ENCODE results near the gene LAMA4. TPM values are rescaled to one million over a fixed set of nuclear protein-coding genes. Genes with fewer than 3 reads are reported as not detected.
A peak's percentile ranks its signal among the peaks of the same experiment; 100 is the strongest.

Gene LAMA4
- polyA plus RNA-seq, 2 of the 4 experiments (the other 2 are of a cell fraction) = 1.0 to 3.1 TPM

DNA sequence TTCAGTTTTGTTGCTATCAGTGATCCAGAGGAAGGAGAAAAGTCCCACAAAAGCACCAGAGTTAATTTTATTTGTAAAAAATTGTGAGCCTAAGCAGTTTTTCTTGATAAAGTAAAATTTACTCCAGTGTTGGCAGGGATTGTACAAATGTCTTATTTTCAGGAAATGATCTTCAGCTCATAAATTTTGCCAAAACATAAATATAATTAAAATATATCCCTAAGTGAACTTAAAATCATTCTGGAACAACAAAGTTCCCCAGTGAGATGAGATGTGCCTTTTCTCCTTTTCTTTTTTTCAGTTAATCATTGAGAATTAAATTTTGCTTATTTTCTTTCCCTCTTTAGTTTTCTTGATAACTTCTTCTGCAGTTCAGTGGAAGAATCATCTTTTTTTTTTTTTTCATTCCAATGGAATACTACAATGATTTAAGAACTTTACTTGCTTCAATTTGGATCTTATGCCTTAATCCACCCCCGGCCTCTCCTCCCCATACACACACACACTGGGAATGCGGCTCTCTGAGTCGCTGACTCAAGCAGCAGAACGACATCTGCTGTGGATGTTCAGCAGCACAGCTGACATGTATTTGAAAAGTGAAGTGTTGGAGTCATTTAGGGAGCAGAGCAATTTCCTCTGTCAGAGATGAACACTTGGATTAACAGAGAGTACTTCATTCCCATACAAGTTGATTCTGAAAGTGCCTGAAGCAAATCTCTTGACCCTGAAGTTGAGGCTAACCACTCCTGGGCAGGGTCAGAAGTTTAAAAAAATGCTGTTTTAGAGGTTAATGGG is 27.7 kb upstream of the LAMA4 start:
- Histone ChIP-seq H3K27ac (no peak overlapping the region), H3K9me3 (no peaks in the 10 kb centered on the region), H3K4me2 (peak overlapping the region; percentile 30; the same call in 2 of the 3 replicates), H3K4me1 (peaks cover 4% of the 10 kb centered on the region; the same call in 1 of the 3 replicates), H3K4me3 (no peak overlapping the region)
- ChIA-PET POLR2A (no interaction called here), CTCF (interaction anchor here (0.7 to 1.8 kb wide), 4 partner anchors 90 to 1598 kb away, joined by 3 to 9 read pairs (median 3); no protein-coding TSS in a partner anchor)
- DNase-seq (ENCODE audit: low read depth in 1 of 2, low spot score in 1 of 2) = peak in 1 of 2 experiments; percentile 25
- TF ChIP-seq, protein P1, sequence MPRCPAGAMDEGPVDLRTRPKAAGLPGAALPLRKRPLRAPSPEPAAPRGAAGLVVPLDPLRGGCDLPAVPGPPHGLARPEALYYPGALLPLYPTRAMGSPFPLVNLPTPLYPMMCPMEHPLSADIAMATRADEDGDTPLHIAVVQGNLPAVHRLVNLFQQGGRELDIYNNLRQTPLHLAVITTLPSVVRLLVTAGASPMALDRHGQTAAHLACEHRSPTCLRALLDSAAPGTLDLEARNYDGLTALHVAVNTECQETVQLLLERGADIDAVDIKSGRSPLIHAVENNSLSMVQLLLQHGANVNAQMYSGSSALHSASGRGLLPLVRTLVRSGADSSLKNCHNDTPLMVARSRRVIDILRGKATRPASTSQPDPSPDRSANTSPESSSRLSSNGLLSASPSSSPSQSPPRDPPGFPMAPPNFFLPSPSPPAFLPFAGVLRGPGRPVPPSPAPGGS (IDR thresholded peaks at IDR 0.05) = no peak
- no peak for TF ChIP-seq NFE2L2 (conservative IDR thresholded peaks at IDR 0.05; ENCODE audit: low read length)
- TF ChIP-seq, protein P2, sequence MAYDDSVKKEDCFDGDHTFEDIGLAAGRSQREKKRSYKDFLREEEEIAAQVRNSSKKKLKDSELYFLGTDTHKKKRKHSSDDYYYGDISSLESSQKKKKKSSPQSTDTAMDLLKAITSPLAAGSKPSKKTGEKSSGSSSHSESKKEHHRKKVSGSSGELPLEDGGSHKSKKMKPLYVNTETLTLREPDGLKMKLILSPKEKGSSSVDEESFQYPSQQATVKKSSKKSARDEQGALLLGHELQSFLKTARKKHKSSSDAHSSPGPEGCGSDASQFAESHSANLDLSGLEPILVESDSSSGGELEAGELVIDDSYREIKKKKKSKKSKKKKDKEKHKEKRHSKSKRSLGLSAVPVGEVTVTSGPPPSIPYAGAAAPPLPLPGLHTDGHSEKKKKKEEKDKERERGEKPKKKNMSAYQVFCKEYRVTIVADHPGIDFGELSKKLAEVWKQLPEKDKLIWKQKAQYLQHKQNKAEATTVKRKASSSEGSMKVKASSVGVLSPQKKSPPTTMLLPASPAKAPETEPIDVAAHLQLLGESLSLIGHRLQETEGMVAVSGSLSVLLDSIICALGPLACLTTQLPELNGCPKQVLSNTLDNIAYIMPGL (CRISPR knock-in tag; IDR thresholded peaks at IDR 0.05; ENCODE audit: borderline replicate concordance) = no peak
- peak in 1 of 2 experiments; percentile 7; a peak in 1 of 5 replicates for TF ChIP-seq RAD21 (conservative IDR thresholded peaks at IDR 0.05 in 1 of 2, IDR thresholded peaks at IDR 0.05 in 1 of 2)
- no peak for TF ChIP-seq MAFK (IDR thresholded peaks at IDR 0.05; ENCODE audit: partially characterized antibody)
- peak in 1 of 2 experiments; percentile 71; a peak in 3 of 6 replicates for ATAC-seq
- WGBS (ENCODE audit: missing lambda C conversion rate) = 9% methylated on average over 4 of the region's 4 CpGs
- FAIRE-seq = no peak

DNA sequence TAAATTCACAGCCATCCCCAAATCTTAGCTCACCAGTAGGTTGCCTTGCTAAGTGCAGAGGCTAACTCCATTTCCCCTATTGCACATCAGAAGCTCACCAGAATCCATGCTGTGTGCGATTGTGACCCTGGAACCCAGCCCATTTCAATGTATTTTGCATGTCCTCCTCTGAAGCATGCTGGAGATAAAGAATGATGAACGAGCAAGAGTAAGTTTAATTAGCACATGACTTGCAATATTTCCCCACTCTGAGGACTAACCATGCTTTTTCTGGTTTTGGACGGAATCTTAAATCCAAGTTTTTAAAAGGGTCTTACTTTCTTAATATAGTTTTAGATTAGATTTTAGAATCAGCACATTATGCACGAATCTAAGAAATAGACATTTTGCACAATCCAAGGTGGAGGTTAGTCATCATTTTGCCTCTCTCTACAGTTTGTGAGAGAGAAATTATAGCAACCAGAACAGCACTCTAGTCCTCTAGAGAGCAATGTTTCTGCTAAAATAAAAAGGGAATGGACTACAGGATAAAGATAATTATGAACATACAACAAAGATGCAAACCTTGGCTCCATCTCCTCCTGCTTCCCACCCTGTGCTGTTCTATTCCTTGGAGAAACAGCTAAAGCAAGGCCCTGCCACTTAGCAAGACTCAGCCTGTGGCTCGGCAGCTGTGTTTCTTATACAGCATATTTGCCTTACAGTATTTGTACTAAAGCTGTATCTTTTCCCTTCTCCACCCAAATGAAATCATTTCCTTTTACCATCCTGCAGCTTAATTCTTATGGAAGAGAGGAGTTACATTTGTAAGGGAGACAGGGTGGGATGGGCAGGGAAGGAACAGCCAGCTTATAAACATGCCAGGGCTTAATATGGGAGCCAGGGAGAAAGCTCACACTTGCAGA is 24.9 kb upstream of the LAMA4 start:
- no peak for TF ChIP-seq TP53 (CRISPR knock-in tag; IDR thresholded peaks at IDR 0.05)
- no peak for TF ChIP-seq CHD4 (IDR thresholded peaks at IDR 0.05; ENCODE audit: borderline replicate concordance)
- no peak for TF ChIP-seq EP300 (IDR thresholded peaks at IDR 0.05)
- TF ChIP-seq FOSB (CRISPR knock-in tag; IDR thresholded peaks at IDR 0.05) = no peak
- TF ChIP-seq GATA3 (IDR thresholded peaks at IDR 0.05; ENCODE audit: borderline replicate concordance) = no peak
- TF ChIP-seq RARB (CRISPR knock-in tag; IDR thresholded peaks at IDR 0.05) = no peak
- TF ChIP-seq KDM5A (IDR thresholded peaks at IDR 0.05) = no peak
- TF ChIP-seq, protein P3, sequence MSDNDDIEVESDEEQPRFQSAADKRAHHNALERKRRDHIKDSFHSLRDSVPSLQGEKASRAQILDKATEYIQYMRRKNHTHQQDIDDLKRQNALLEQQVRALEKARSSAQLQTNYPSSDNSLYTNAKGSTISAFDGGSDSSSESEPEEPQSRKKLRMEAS (IDR thresholded peaks at IDR 0.05) = no peak
- TF ChIP-seq CBX8 (IDR thresholded peaks at IDR 0.05) = no peak
- FAIRE-seq = no peak
- H3K9me3 ChIP-seq = no peaks in the 10 kb centered on the region
- no peak overlapping the region for H3K4me3 ChIP-seq
- no peak for ATAC-seq
- no peak overlapping the region for H3K27ac ChIP-seq
- no peak overlapping the region for H3K4me2 ChIP-seq
- DNase-seq (ENCODE audit: low read depth in 1 of 2, low spot score in 1 of 2) = no peak
- whole genome bisulfite sequencing (ENCODE audit: missing lambda C conversion rate) = 60% methylated on average over 5 of the region's 5 CpGs
- H3K4me1 ChIP-seq = peaks cover 4% of the 10 kb centered on the region; the same call in 1 of the 3 replicates
- ChIA-PET CTCF (interaction anchor here (0.8 kb wide), 1 partner anchor 10 kb away, joined by 3 read pairs; no protein-coding TSS in a partner anchor), POLR2A (no interaction called here)

DNA sequence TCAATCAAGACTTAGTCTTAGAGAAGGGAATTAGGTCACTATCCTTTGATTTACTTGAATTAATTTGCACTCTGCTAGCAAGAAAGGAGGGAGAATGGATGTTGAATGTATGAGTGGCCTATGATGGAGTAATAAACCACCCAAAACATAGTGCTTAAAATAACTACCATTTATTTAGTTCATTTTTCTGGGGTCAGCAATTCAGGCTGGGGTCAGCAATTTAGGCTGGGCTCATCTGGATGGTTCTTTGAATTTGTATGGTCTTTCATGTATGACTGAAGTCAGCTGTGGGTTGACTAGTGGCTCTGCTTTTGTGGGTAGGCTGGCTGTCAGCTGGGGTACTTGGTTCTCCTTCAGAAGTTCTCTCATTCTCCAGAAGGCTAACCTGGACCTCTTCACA is 21.0 kb upstream of the LAMA4 start:
- ChIA-PET CTCF (no interaction called here), POLR2A (no interaction called here)
- no peak for FAIRE-seq
- TF ChIP-seq KDM5A (IDR thresholded peaks at IDR 0.05) = no peak
- TF ChIP-seq RARB (CRISPR knock-in tag; IDR thresholded peaks at IDR 0.05) = no peak
- no peak for TF ChIP-seq HOXA7 (CRISPR knock-in tag; IDR thresholded peaks at IDR 0.05)
- no peak for TF ChIP-seq ZSCAN20 (CRISPR knock-in tag; IDR thresholded peaks at IDR 0.05)
- no peak overlapping the region for H3K4me3 ChIP-seq
- no peak overlapping the region for H3K4me2 ChIP-seq
- H3K9me3 ChIP-seq = no peaks in the 10 kb centered on the region
- H3K27ac ChIP-seq = no peak overlapping the region
- H3K4me1 ChIP-seq = no peaks in the 10 kb centered on the region
- no peak for DNase-seq (ENCODE audit: low read depth in 1 of 2, low spot score in 1 of 2)
- ATAC-seq = no peak

All from A549 (cell line).